Stimulated activated CD4-positive, alpha-beta T cell treated with anti-CD3 and anti-CD28 coated beads, Interleukin-4, amount 100 ng/mL, for 24 hours (primary cell): ENCODE results near the gene RRM2.

ENCODE experiments used
- DNase-seq: peaks from one replicate; pipeline ENCODE4 v3.0.0-alpha.2; 2020

The RRM2 gene

GRCh38 chr2:10160203-10160955 lies 37.8 kb downstream of the RRM2 start:
- DNase-seq: no peak

- no peak for DNase-seq
Measured at GRCh38 chr2:10161206-10161931, 38.8 kb downstream of the RRM2 start.

- DNase-seq: peak; percentile 16
Measured at GRCh38 chr2:10161961-10162441, 39.5 kb downstream of the RRM2 start.

GRCh38 chr2:10162586-10163497 lies 40.3 kb downstream of the RRM2 start:
- no peak for DNase-seq

- no peak for DNase-seq
Measured at GRCh38 chr2:10163498-10164486, 41.3 kb downstream of the RRM2 start.

GRCh38 chr2:10164601-10165000 lies 42.1 kb downstream of the RRM2 start:
- no peak for DNase-seq

GRCh38 chr2:10165282-10165681 lies 42.7 kb downstream of the RRM2 start:
- no peak for DNase-seq

GRCh38 chr2:10165861-10166675 lies 43.5 kb downstream of the RRM2 start:
- DNase-seq: no peak

GRCh38 chr2:10166676-10167292 lies 44.2 kb downstream of the RRM2 start:
- no peak for DNase-seq

GRCh38 chr2:10167316-10167715 lies 44.8 kb downstream of the RRM2 start:
- DNase-seq: no peak

GRCh38 chr2:10168221-10168620 lies 45.7 kb downstream of the RRM2 start:
- no peak for DNase-seq

GRCh38 chr2:10169053-10169578 lies 46.6 kb downstream of the RRM2 start:
- DNase-seq: no peak

GRCh38 chr2:10169581-10169980 lies 47.0 kb downstream of the RRM2 start:
- DNase-seq: no peak

GRCh38 chr2:10170256-10170655 lies 47.7 kb downstream of the RRM2 start:
- DNase-seq: no peak

GRCh38 chr2:10171006-10171800 lies 48.7 kb downstream of the RRM2 start:
- DNase-seq: no peak

GRCh38 chr2:10172033-10172871 lies 49.7 kb downstream of the RRM2 start:
- no peak for DNase-seq

GRCh38 chr2:10173258-10174005 lies 50.9 kb downstream of the RRM2 start:
- DNase-seq: no peak

- no peak for DNase-seq
Measured at GRCh38 chr2:10174173-10174572, 51.6 kb downstream of the RRM2 start.
